CD4-positive, alpha-beta memory T cell (primary cell): ENCODE data around the gene BBOX1. TPM values are rescaled to one million over a fixed set of nuclear protein-coding genes. Genes with fewer than 3 reads are reported as not detected.

Source experiments
- CTCF ChIA-PET: fragments of 350-600 bp; sonication (Branson Sonifier 250); formaldehyde crosslinking; loops from one replicate; lab custom pipeline; 2021; ENCODE audit warnings: inconsistent platforms; ENCODE audit not compliant: partially characterized antibody; lab: Charles Lee
- POLR2A ChIA-PET: fragments of 350-600 bp; sonication (Branson Sonifier 250); formaldehyde crosslinking; loops from one replicate; lab custom pipeline; 2021; ENCODE audit not compliant: partially characterized antibody; lab: Charles Lee
- DNase-seq, 5 donors: peaks; one replicate each; pipeline versions ENCODE4 v3.0.0 to v3.0.0-alpha.2; 2020 to 2022; ENCODE audit warnings: mixed read lengths in 1 of 5
- H3K27ac ChIP-seq: one replicate; pipeline ENCODE4 v1.7.0; 2013; ENCODE audit warnings: low read depth, low read length
- H3K27me3 ChIP-seq: 2 replicates; pipeline ENCODE4 v1.7.0; 2013; ENCODE audit warnings: mild to moderate bottlenecking, low read length, moderate library complexity; ENCODE audit not compliant: insufficient read depth
- H3K36me3 ChIP-seq: 2 replicates; pipeline ENCODE4 v1.7.0; 2013; ENCODE audit warnings: mild to moderate bottlenecking, low read length, moderate library complexity; ENCODE audit not compliant: insufficient read depth
- H3K4me1 ChIP-seq: 2 replicates; pipeline ENCODE4 v1.7.0; 2013; ENCODE audit warnings: mild to moderate bottlenecking, low read length, moderate library complexity; ENCODE audit not compliant: insufficient read depth
- H3K4me3 ChIP-seq, 2 donors: one replicate each; pipeline ENCODE4 v1.7.0; 2013; ENCODE audit warnings: low read length in 2 of 2, mild to moderate bottlenecking in 1 of 2
- H3K9me3 ChIP-seq, 2 donors: one replicate each; pipeline ENCODE4 v1.7.0; 2013; ENCODE audit warnings: low read length in 2 of 2, control low read depth in 1 of 2; ENCODE audit not compliant: control insufficient read depth in 1 of 2
- H3K27ac Mint-ChIP-seq, 7 donors: one replicate each; pipeline ENCODE4 v1.8.0; 2020 to 2021; ENCODE audit warnings: mixed read lengths in 7 of 7, mild to moderate bottlenecking in 6 of 7, inconsistent platforms in 3 of 7, moderate library complexity in 3 of 7
- H3K27me3 Mint-ChIP-seq, 2 donors: one replicate each; pipeline ENCODE4 v1.8.0; 2020 to 2021; ENCODE audit warnings: mixed read lengths in 2 of 2
- H3K36me3 Mint-ChIP-seq, 2 donors: one replicate each; pipeline ENCODE4 v1.8.0; 2020 to 2021; ENCODE audit warnings: mixed read lengths in 2 of 2, inconsistent platforms in 1 of 2, mild to moderate bottlenecking in 1 of 2
- H3K4me1 Mint-ChIP-seq, 4 donors: one replicate each; pipeline ENCODE4 v1.8.0; 2020 to 2021; ENCODE audit warnings: mixed read lengths in 4 of 4, mild to moderate bottlenecking in 1 of 4
- H3K4me3 Mint-ChIP-seq, 8 donors: one replicate each; pipeline ENCODE4 v1.8.0; 2020 to 2021; ENCODE audit warnings: mixed read lengths in 8 of 8, mild to moderate bottlenecking in 7 of 8, moderate library complexity in 6 of 8, inconsistent platforms in 3 of 8
- H3K9me3 Mint-ChIP-seq, 8 donors: one replicate each; pipeline ENCODE4 v1.8.0; 2020 to 2021; ENCODE audit warnings: mixed read lengths in 8 of 8, mild to moderate bottlenecking in 5 of 8, inconsistent platforms in 3 of 8, moderate library complexity in 1 of 8
- intact Hi-C: fragments of 100-400 bp; cut with micrococcal nuclease; formaldehyde crosslinking; loops from one replicate; pipeline ENCODE4 v1.15.1; 2023
- polyA plus RNA-seq, 2 donors: library from polyadenylated mRNA; unstranded; fragments of 300-500 nt; fragmentation: Illumina TruSeq; gene quantifications; one replicate each; pipeline ENCODE4 v1.2.3, GENCODE V29; 2021
- total RNA-seq, 2 experiments: library from RNA; stranded (reverse); gene quantifications; one replicate each; pipeline ENCODE4 v1.2.3, GENCODE V29; 2021

Gene BBOX1
- total RNA-seq (not detected), polyA plus RNA-seq (not detected)

DNA sequence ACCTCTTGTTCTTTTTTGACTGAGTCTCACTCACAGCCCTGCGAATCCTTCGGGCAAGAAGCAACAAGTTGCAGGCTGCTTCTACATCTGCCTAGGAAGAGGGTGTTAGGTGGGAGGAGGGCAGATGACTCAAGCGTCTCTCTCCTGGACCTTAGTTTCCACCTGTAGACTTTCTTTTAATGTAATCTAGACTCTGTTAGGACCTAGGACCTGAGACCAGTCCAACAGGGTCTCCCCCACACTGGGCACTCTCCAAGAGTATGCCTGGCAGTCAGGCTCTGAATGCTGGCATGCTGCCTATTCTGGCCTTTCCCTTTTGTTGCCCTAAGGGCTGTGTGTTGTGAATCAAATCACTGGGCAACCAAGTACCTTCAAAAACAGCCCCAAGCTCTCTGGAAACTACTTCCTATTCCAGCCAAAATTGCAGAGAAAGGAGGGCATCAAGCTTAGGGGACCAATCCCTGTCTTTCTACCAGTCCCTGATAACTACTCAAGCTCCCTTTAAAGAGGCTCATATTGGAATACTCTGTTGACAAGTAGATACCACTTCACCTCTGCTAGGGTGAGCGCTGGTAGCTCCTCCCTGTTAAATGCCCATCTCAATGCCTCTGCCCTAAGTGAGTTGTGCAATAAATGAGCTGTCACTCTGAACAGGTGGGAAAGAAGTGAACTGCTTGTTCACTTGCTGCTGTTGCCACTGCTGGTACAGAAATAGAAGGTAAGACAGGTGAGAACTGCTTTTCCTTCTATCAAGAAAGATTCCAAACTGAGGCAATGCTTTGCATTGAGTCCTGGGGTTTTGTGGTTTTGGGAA, at the start of gene BBOX1:
Gene BBOX1, plus strand, starts transcription at position 514 of the 814 bp plus-strand sequence. CDS start 14,616 bp downstream, outside the sequence.
- intact Hi-C loops: no loop called here
- H3K27ac Mint-ChIP-seq: no peak within 1 kb of the TSS
- no peaks in the 10 kb centered on the region for H3K4me1 Mint-ChIP-seq
- Histone ChIP-seq H3K9me3 (no peaks in the 10 kb centered on the region), H3K27ac (no peak within 1 kb of the TSS), H3K27me3 (no peaks in the 10 kb centered on the region), H3K4me3 (no peak within 1 kb of the TSS), H3K4me1 (no peaks in the 10 kb centered on the region), H3K36me3 (no peaks in the 10 kb centered on the region)
- no peaks in the 10 kb centered on the region for H3K27me3 Mint-ChIP-seq
- DNase-seq: no peak
- ChIA-PET POLR2A (no interaction called here), CTCF (no interaction called here)
- H3K36me3 Mint-ChIP-seq: no peaks in the 10 kb centered on the region
- no peak within 1 kb of the TSS for H3K4me3 Mint-ChIP-seq
- H3K9me3 Mint-ChIP-seq: peaks cover 3 to 29% (median 12%) of the 10 kb centered on the region in 8 donors

GRCh38 chr11:26992031-26992541, 48.5 kb upstream of the BBOX1 start:
- no peak for DNase-seq
- no peak overlapping the region for H3K27ac Mint-ChIP-seq
- CTCF ChIA-PET: no interaction called here
- H3K36me3 ChIP-seq: no peaks in the 10 kb centered on the region
- H3K4me3 Mint-ChIP-seq: no peak overlapping the region
- H3K36me3 Mint-ChIP-seq: no peaks in the 10 kb centered on the region
- no peaks in the 10 kb centered on the region for H3K9me3 ChIP-seq
- peaks cover 0 to 7% (median 1%) of the 10 kb centered on the region in 8 donors for H3K9me3 Mint-ChIP-seq
- no peak overlapping the region for H3K27ac ChIP-seq
- POLR2A ChIA-PET: no interaction called here
- H3K4me1 Mint-ChIP-seq: no peaks in the 10 kb centered on the region
- H3K27me3 Mint-ChIP-seq: peaks cover 0 to 2% of the 10 kb centered on the region in 2 donors
- H3K4me3 ChIP-seq: no peak overlapping the region
- H3K27me3 ChIP-seq: no peaks in the 10 kb centered on the region
- no peaks in the 10 kb centered on the region for H3K4me1 ChIP-seq
- intact Hi-C loops: no loop called here

- Histone ChIP-seq H3K27me3 (no peaks in the 10 kb centered on the region), H3K27ac (no peak within 1 kb of the TSS), H3K9me3 (no peaks in the 10 kb centered on the region), H3K4me3 (no peak within 1 kb of the TSS), H3K36me3 (no peaks in the 10 kb centered on the region), H3K4me1 (no peaks in the 10 kb centered on the region)
- H3K4me3 Mint-ChIP-seq: no peak within 1 kb of the TSS
- H3K4me1 Mint-ChIP-seq: no peaks in the 10 kb centered on the region
- intact Hi-C loops: no loop called here
- H3K36me3 Mint-ChIP-seq: no peaks in the 10 kb centered on the region
- POLR2A ChIA-PET: no interaction called here
- no peak within 1 kb of the TSS for H3K27ac Mint-ChIP-seq
- peaks cover 0 to 5% (median under 1%) of the 10 kb centered on the region in 8 donors for H3K9me3 Mint-ChIP-seq
- peaks cover 0 to 4% of the 10 kb centered on the region in 2 donors for H3K27me3 Mint-ChIP-seq
- CTCF ChIA-PET: no interaction called here
- peak in 1 of 5 donors; percentile 22 for DNase-seq
These were observed 46.6 kb upstream of the BBOX1 start, which contains the start of gene FIBIN for GRCh38 chr11:26993965-26994457. TSS of gene FIBIN (plus strand) at chr11:26994112. CDS start at chr11:26994527, 415 bp downstream.

GRCh38 chr11:26994631-26995095, 46.0 kb upstream of the BBOX1 start:
- no peaks in the 10 kb centered on the region for H3K36me3 ChIP-seq
- H3K4me1 ChIP-seq: no peaks in the 10 kb centered on the region
- peaks cover 0 to 5% (median under 1%) of the 10 kb centered on the region in 8 donors for H3K9me3 Mint-ChIP-seq
- H3K4me3 Mint-ChIP-seq: no peak overlapping the region
- H3K27ac ChIP-seq: no peak overlapping the region
- H3K27me3 Mint-ChIP-seq: peaks cover 0 to 4% of the 10 kb centered on the region in 2 donors
- no peaks in the 10 kb centered on the region for H3K36me3 Mint-ChIP-seq
- peak in 1 of 5 donors; percentile 19 for DNase-seq
- no peaks in the 10 kb centered on the region for H3K4me1 Mint-ChIP-seq
- ChIA-PET POLR2A (no interaction called here), CTCF (no interaction called here)
- H3K27ac Mint-ChIP-seq: no peak overlapping the region
- no peaks in the 10 kb centered on the region for H3K9me3 ChIP-seq
- intact Hi-C loops: no loop called here
- H3K27me3 ChIP-seq: no peaks in the 10 kb centered on the region
- H3K4me3 ChIP-seq: no peak overlapping the region

GRCh38 chr11:26995701-26996460, 44.7 kb upstream of the BBOX1 start:
- H3K4me1 Mint-ChIP-seq: no peaks in the 10 kb centered on the region
- H3K9me3 Mint-ChIP-seq: peaks cover 0 to 5% (median 1%) of the 10 kb centered on the region in 8 donors
- no peaks in the 10 kb centered on the region for H3K27me3 ChIP-seq
- ChIA-PET POLR2A (no interaction called here), CTCF (no interaction called here)
- H3K4me3 ChIP-seq: no peak overlapping the region
- H3K27me3 Mint-ChIP-seq: peaks cover 0 to 4% of the 10 kb centered on the region in 2 donors
- no peak overlapping the region for H3K27ac ChIP-seq
- no peaks in the 10 kb centered on the region for H3K36me3 Mint-ChIP-seq
- intact Hi-C loops: no loop called here
- H3K27ac Mint-ChIP-seq: no peak overlapping the region
- H3K4me1 ChIP-seq: no peaks in the 10 kb centered on the region
- no peaks in the 10 kb centered on the region for H3K36me3 ChIP-seq
- no peak for DNase-seq
- H3K9me3 ChIP-seq: no peaks in the 10 kb centered on the region
- H3K4me3 Mint-ChIP-seq: no peak overlapping the region

- intact Hi-C loops: no loop called here
- POLR2A ChIA-PET: no interaction called here
- peaks cover 0 to 4% of the 10 kb centered on the region in 2 donors for H3K27me3 Mint-ChIP-seq
These were observed 43.2 kb upstream of the BBOX1 start for GRCh38 chr11:26997378-26997777.

More at GRCh38 chr11:26997378-26997777, 43.2 kb upstream of the BBOX1 start:
- no peaks in the 10 kb centered on the region for H3K4me1 ChIP-seq
- Mint-ChIP-seq H3K4me3 (no peak overlapping the region), H3K36me3 (no peaks in the 10 kb centered on the region), H3K27ac (no peak overlapping the region), H3K4me1 (no peaks in the 10 kb centered on the region), H3K9me3 (peaks cover 0 to 5% (median under 1%) of the 10 kb centered on the region in 8 donors)
- DNase-seq: no peak
- H3K36me3 ChIP-seq: no peaks in the 10 kb centered on the region
- CTCF ChIA-PET: no interaction called here
- no peak overlapping the region for H3K4me3 ChIP-seq
- no peaks in the 10 kb centered on the region for H3K27me3 ChIP-seq
- H3K27ac ChIP-seq: no peak overlapping the region
- H3K9me3 ChIP-seq: no peaks in the 10 kb centered on the region
